NK-92 (cell line): ENCODE measurements around the gene CD44.

Source experiments
- DNase-seq: peaks from one replicate; lab custom pipeline; 2025; ENCODE audit not compliant: unreplicated experiment; lab: John Stamatoyannopoulos, UW

Gene CD44

GRCh38 chr11:35234460-35235156 is 95.6 kb downstream of the CD44 start:
- DNase-seq: no peak

DNA sequence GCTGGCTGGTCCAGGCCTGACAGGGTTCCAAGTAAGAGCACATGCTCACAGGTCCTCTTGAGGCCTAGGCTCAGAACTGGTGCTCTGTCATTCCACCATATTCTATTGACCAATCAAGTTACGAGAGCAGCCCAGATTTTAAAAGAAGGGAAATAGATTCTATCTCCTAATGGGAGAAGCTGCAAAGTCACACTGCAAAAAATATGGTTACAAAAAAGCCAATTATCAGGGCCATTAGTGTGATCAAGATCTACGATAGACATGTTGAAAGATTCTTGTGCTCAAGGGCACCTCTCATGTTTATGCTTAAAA is 96.1 kb downstream of the CD44 start:
- DNase-seq: no peak

DNA sequence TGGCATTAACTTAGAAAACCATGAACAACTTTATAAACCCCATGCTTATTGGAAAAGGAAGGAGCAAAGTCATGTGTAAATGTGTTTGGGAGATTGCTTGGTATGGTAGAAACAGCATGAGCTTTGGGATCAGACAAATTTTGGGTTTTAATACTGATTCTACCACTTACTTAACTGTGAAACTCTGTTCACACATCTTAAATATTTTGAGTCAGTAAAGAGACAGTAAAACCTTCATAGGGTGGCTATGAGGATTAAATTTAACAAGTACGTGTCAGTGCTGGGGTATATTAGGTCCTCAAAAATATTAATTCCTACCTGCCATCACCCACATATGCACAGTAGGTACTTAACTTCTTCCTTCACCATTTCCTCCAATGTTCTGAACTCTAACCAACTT is 96.5 kb downstream of the CD44 start:
- no peak for DNase-seq

GRCh38 chr11:35235936-35236666 is 97.1 kb downstream of the CD44 start:
- no peak for DNase-seq

- no peak for DNase-seq
Measured at GRCh38 chr11:35236667-35237003, 97.7 kb downstream of the CD44 start.

DNA sequence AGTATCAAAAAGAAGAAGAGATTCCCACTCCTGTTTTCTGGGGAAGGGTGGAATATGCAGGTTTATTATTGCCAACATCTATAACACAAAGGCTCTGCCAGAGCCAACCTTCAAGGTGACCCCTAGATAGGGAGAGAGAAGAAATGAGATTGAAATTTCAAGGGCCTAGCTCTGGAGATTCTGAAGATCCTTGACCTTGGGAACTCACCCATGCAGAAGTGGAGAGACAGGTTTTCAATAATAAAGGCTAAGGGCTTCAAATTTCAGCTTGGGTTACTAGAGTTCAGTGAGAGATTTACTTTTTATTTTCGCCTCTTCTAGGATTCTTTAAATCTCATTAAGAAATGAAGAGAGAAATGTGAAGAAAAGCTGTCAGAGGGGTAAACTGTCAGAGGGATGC is 98.4 kb downstream of the CD44 start:
- DNase-seq: no peak

DNA sequence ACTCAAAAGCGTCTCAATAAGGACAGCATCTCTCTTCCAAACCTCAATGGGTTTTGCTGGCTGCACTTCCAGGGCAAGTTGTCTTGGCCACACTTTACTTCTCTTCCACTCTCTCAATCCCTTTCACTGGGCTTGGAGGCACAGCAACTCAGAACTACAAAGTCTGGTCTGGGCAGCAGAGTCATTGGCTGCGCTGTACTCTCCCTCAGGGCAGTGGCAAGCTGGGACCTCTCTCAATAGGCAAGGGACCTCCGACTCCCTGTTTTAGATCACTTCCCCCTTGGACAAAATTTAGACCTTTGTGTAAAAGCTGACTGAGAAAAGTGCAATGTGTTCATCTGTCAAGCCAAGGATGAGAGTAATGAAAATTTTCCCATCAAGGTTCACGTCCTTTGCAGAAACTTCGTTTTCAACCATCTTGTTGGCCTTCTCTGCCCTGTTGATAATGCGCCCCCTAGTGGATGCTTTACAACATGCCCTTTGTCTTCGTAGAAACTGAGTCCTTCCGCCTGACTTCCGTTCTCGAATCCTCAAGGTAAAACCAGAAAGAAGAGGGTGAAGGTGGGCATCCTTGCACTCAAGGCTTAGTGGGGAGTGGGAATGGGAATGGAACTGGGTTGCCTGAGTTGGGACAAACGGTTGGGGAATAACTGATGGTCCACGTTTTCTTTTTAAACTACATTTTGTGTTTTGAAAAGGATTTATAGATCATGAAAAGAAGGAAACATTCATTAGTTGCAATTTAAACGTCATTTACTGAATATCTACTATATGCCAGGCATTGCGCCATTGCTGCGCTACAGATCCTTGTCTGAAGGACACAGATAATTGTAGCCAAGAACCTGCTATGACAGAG is 99.1 kb downstream of the CD44 start:
- no peak for DNase-seq

- no peak for DNase-seq
Measured at GRCh38 chr11:35238882-35239281, 99.9 kb downstream of the CD44 start.

DNA sequence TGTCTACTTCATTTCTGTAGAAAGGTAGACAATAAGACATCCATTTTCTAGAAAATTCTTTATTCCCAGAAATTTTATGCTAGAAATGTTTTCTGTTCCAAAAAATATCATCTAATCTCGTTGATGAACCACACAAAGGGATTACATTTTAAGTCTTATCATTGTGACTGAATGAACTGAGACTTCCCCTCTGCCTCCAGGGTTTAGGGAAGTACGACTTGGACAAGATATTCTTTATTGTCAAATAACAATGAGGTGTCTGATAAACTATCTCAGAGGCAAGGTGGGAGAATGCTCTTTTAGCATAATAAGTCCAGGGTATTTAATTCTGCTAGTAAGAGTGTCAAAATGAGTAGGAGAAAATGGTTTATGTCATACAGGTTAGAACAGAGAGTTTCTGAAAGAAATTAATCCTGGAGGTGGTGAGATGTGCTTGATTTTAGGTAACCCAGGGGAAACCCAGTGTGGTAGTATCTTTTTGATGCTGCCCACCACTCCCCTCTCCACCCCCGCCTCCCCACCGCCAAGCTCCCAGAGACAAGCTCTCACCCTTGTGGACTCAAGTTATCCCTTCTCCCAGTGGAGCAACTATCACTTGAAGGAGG is 100.6 kb downstream of the CD44 start:
- DNase-seq: no peak

DNA sequence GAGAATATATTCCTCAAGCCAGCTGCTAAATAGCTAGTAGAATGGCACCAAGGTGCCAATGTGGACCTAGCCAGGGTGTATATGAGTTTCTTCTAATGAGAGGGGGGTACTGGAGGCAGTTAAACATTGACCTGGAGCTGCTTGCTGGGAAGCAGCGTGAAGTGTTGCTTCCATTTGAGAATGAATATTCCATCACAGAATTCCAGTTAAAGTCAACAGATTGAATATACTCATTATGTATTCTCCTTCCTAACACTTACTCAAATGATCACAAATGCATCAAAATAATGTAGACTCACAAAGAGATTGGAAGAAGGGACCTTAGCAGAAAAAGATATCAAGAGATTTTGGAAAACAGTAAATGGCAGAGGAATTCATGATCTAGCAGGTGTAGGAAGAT is 102.1 kb downstream of the CD44 start:
- no peak for DNase-seq

DNA sequence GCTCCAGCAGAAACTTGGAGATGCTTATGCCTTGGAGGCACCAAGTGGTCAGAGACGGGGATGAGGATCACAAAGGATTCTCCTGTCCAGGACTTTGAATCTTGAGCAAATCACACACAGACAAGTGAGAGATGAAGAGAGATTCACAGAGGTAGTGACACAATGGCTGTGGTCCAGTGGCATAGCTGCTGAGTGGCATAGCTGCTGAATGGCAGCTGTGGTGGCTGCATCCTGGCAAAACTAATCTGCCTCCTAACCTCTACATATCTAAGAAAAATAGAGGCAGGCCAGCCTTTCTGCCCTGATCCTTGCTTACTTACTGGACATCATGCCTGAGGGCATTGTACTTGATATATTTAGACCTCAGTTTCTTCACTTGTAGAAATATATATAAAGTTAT is 102.6 kb downstream of the CD44 start:
- DNase-seq: no peak

DNA sequence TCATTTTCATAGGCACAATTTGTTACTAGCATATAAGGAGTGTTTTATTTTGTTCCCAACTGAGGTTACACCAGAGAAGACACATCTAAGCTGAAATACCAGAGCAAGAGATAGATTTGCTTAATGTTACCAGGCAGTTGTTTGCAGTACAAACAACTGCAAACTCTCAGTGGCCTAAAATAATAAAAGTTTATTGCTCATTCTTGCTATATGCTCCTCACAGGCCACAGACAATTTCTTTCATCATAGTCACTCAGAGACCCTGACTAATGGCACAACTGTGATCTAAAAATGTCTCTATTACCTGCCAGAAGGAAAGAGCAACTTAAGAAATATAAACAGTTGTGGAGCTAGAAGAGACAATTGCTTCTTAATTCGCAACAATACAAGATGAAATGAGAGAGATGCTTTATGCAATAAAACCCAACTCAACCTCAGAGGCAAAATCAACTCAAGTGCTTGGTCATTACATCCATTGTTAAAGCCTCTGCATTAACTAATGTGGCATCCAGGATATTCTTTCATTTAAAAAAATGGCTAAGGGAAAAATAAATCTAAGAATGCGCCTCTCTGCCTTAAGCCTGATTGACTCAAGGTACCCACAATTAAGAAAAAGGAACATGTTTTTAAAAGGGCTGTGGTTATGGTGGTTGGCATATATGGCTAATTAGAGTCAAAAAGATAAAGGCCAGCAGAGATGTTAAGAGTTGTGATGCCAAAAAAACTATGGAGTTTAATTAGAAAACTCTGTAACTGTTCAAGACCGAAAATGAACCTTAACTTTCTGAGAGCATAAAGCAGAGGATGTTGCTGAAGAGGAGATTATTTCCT is 103.7 kb downstream of the CD44 start:
- DNase-seq: no peak

DNA sequence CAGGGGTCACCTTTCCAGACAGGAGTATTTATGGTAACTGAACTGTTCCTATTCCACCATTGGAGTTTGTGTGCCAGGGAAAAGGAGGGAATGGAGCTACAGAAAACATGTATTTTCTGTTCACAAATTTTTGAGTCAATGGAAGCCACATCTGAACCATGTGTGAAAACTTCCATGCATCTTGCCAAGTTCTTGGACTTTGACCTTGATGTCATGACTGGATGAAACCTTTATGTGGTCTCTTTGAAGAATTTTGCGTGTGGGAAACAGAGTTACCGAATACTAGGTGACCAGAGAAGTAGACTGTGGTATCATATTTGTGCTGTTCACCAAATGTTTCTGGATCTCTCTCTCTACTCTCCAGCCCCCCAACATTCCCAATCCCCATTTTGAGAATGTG is 104.8 kb downstream of the CD44 start:
- DNase-seq: no peak

GRCh38 chr11:35245056-35245455 is 106.1 kb downstream of the CD44 start:
- DNase-seq: no peak

DNA sequence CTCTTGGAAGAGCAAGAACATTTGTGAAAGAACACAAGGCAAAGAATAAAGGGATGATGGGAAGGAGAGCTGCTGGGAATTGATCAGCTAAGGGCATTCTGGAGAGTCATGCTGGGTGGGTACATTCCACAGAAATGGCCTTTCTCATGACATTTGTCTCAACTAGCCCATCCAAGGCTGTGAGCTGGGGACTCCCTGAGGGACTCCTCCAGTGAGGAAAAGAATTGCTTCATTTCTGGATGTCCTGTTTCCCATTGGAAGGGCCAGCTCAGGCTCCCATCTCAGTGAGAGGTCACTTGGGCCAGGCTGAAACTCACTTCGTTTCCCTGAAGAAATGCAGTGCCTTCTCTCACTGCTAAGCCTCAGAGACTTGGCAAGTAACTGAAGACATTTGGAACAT is 106.8 kb downstream of the CD44 start:
- no peak for DNase-seq

GRCh38 chr11:35246745-35247144 is 107.8 kb downstream of the CD44 start:
- no peak for DNase-seq

DNA sequence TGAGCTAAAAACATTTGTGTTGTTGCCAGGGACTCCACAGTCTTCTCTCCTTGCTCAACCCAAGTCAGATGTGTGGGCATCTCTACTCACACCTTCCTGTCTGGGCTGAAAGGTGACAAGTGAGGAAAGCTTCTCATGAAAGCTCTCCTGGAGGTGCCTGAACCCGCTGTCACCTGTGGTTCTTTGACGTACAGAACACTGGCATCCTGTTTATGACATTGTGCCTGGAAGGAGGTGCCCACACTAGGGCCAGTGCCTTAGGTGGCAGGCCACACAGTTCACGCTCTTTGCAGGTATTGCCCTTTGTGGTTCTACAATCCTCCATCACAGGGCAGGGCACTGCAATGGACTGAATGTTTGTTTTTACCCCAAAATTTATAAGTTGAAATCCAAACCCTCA is 108.5 kb downstream of the CD44 start:
- DNase-seq: no peak

GRCh38 chr11:35247863-35248262 is 108.9 kb downstream of the CD44 start:
- DNase-seq: no peak

DNA sequence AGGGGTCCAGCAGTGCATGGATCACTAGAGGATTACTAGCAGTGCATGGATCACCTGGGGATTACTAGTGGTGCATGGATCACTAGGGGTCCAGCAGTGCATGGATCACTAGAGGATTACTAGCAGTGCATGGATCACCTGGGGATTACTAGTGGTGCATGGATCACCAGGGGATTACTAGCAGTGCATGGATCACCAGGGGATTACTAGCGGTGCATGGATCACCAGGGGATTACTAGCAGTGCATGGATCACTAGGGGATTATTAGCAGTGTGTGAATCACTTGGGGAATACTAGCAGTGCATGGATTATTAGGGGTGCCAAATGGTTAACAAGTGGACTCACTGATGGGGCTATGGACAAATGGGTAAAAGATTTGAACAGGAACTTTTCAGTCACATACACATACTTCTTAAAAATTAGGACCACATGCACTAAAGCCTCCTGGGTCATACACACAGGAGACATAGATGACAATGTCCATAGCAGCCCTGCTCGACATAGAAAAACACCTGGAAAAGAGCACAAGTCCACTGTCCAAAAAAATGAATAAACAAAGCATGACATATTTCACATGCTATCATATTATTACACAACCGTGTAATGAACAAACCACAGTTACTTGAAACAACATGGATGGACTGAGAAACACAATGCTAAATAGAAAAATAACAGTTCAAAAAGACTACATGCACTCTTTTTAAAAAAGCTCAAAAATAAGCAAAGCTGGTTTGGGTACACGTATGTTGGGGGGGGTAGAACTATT is 109.8 kb downstream of the CD44 start:
- DNase-seq: no peak

DNA sequence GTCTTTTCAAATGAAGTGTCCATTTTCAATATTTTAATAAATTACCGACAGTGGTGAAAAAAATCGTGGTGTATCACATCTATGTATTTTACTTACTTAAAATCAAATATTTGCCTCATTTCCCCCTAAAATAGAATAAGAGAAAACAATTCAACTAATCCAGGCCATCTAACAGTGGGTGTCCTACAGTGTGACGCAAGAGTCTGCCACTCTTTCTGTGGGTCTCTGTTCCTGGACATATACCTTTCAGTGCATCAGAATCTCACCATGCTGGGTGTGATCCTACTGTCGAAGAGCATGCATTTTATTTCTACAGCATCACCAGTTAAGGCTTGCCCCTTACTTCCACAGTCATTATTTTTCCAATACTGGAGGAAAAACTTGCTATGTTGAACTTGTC is 111.2 kb downstream of the CD44 start:
- no peak for DNase-seq
